ENCODE measurements around the gene ZNF559.

DNA sequence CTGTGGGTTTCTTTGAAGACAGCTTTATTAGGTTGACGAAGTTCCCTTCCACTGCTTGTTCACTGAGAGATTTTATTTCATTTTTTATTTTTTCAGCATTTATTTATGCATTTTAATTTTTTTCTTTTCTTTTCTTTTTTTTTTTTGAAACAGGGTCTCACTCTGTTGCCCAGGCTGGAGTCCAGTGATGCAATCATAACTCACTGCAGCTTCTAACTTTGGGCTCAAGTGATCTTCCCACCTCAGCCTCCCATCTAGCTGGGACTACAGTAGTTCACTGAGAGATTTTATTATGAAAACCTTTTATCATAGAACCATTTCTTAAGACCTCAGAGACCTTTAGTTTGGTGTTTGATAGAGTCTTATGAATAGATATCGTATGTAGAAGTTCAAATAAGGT, 28.5 kb downstream of the ZNF559 start:
- TF ChIP-seq, protein P1, sequence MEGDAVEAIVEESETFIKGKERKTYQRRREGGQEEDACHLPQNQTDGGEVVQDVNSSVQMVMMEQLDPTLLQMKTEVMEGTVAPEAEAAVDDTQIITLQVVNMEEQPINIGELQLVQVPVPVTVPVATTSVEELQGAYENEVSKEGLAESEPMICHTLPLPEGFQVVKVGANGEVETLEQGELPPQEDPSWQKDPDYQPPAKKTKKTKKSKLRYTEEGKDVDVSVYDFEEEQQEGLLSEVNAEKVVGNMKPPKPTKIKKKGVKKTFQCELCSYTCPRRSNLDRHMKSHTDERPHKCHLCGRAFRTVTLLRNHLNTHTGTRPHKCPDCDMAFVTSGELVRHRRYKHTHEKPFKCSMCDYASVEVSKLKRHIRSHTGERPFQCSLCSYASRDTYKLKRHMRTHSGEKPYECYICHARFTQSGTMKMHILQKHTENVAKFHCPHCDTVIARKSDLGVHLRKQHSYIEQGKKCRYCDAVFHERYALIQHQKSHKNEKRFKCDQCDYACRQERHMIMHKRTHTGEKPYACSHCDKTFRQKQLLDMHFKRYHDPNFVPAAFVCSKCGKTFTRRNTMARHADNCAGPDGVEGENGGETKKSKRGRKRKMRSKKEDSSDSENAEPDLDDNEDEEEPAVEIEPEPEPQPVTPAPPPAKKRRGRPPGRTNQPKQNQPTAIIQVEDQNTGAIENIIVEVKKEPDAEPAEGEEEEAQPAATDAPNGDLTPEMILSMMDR (conservative IDR thresholded peaks at IDR 0.05; ENCODE audit: low read depth in 2 of 2): no peak
- TF ChIP-seq JUNB (IDR thresholded peaks at IDR 0.05; ENCODE audit: unreplicated experiment): no peak
- TF ChIP-seq EZH2 (IDR thresholded peaks at IDR 0.05; ENCODE audit: low read depth, unreplicated experiment): no peak
- no peak for TF ChIP-seq POLR2AphosphoS5 (IDR thresholded peaks at IDR 0.05; ENCODE audit: low read depth)
- TF ChIP-seq ZNF114 (CRISPR knock-in tag; IDR thresholded peaks at IDR 0.05): no peak
- TF ChIP-seq, protein P2, sequence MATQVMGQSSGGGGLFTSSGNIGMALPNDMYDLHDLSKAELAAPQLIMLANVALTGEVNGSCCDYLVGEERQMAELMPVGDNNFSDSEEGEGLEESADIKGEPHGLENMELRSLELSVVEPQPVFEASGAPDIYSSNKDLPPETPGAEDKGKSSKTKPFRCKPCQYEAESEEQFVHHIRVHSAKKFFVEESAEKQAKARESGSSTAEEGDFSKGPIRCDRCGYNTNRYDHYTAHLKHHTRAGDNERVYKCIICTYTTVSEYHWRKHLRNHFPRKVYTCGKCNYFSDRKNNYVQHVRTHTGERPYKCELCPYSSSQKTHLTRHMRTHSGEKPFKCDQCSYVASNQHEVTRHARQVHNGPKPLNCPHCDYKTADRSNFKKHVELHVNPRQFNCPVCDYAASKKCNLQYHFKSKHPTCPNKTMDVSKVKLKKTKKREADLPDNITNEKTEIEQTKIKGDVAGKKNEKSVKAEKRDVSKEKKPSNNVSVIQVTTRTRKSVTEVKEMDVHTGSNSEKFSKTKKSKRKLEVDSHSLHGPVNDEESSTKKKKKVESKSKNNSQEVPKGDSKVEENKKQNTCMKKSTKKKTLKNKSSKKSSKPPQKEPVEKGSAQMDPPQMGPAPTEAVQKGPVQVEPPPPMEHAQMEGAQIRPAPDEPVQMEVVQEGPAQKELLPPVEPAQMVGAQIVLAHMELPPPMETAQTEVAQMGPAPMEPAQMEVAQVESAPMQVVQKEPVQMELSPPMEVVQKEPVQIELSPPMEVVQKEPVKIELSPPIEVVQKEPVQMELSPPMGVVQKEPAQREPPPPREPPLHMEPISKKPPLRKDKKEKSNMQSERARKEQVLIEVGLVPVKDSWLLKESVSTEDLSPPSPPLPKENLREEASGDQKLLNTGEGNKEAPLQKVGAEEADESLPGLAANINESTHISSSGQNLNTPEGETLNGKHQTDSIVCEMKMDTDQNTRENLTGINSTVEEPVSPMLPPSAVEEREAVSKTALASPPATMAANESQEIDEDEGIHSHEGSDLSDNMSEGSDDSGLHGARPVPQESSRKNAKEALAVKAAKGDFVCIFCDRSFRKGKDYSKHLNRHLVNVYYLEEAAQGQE (IDR thresholded peaks at IDR 0.05; ENCODE audit: unreplicated experiment): no peak
- no peak for TF ChIP-seq CREB1 (CRISPR knock-in tag; IDR thresholded peaks at IDR 0.05; ENCODE audit: low read depth)
- TF ChIP-seq NANOG (IDR thresholded peaks at IDR 0.05; ENCODE audit: borderline replicate concordance): no peak
- TF ChIP-seq EZH2phosphoT487 (IDR thresholded peaks at IDR 0.05; ENCODE audit: unreplicated experiment): no peak
